PC-9 (cell line): Measurements from ENCODE around the gene PLEKHA7. TPM values are rescaled to one million over a fixed set of nuclear protein-coding genes. Genes with fewer than 3 reads are reported as not detected.

Experiments
- BruUV-seq: library from RNA; stranded (reverse); fragments of 400-500 nt; replicated peaks from 2 replicates; lab custom pipeline; 2021; lab: Mats Ljungman, UMichigan
- CTCF ChIA-PET: fragments of 300-600 bp; sonication (Branson Sonifier 250); formaldehyde crosslinking; loops from one replicate; lab custom pipeline; 2022; ENCODE audit warnings: antibody characterized with exemption; lab: Charles Lee
- POLR2A ChIA-PET: fragments of 300-600 bp; sonication (Branson Sonifier 250); formaldehyde crosslinking; loops from one replicate; lab custom pipeline; 2022; ENCODE audit warnings: antibody characterized with exemption; ENCODE audit not compliant: unreplicated experiment; lab: Charles Lee
- DNase-seq, 2 experiments: peaks; one replicate each; pipeline versions ENCODE4 v3.0.0 to v3.0.0-alpha.2; 2015 to 2022; ENCODE audit warnings: mixed read lengths in 1 of 2
- H2AFZ ChIP-seq: fragments of 200-600 bp; sonication (generic); 2 replicates; pipeline ENCODE4 v1.8.1; 2017; ENCODE audit warnings: antibody characterized with exemption
- H3F3A ChIP-seq: fragments of 200-600 bp; sonication (generic); 2 replicates; pipeline ENCODE4 v1.8.1; 2017; ENCODE audit warnings: antibody characterized with exemption, mild to moderate bottlenecking, low read depth; ENCODE audit not compliant: insufficient read depth
- H3K27ac ChIP-seq: fragments of 200-600 bp; sonication (generic); 2 replicates; pipeline ENCODE4 v1.6.1; 2016; ENCODE audit warnings: mixed run types
- H3K27me3 ChIP-seq: fragments of 200-600 bp; sonication (generic); 2 replicates; pipeline ENCODE4 v1.6.1; 2016; ENCODE audit warnings: low read depth, mixed run types; ENCODE audit not compliant: insufficient read depth
- H3K36me3 ChIP-seq: fragments of 200-600 bp; sonication (generic); 2 replicates; pipeline ENCODE4 v1.6.1; 2016; ENCODE audit warnings: low read depth, mixed run types
- H3K4me1 ChIP-seq: fragments of 200-600 bp; sonication (generic); replicated peaks from 2 replicates; pipeline ENCODE4 v1.6.1; 2016; ENCODE audit warnings: mixed run types; ENCODE audit not compliant: insufficient read depth
- H3K4me2 ChIP-seq: fragments of 200-600 bp; sonication (generic); 2 replicates; pipeline ENCODE4 v1.6.1; 2017; ENCODE audit warnings: mixed run types
- H3K4me3 ChIP-seq: fragments of 200-600 bp; sonication (generic); 2 replicates; pipeline ENCODE4 v1.6.1; 2016; ENCODE audit warnings: mixed run types
- H3K79me2 ChIP-seq: fragments of 200-600 bp; sonication (generic); 2 replicates; pipeline ENCODE4 v1.6.1; 2017; ENCODE audit warnings: low read depth, mixed run types
- H3K9me2 ChIP-seq: fragments of 200-600 bp; sonication (generic); 2 replicates; pipeline ENCODE4 v1.8.1; 2017; ENCODE audit warnings: mild to moderate bottlenecking; ENCODE audit not compliant: insufficient read depth
- H3K9me3 ChIP-seq: fragments of 200-600 bp; sonication (generic); 2 replicates; pipeline ENCODE4 v1.8.1; 2016; ENCODE audit warnings: low read depth; ENCODE audit not compliant: insufficient read depth
- H4K20me1 ChIP-seq: fragments of 200-600 bp; sonication (generic); 2 replicates; pipeline ENCODE4 v1.8.1; 2017; ENCODE audit not compliant: insufficient read depth
- CTCF ChIP-seq: fragments of 200-600 bp; sonication (generic); conservative IDR thresholded peaks from 2 replicates; pipeline ENCODE4 v1.6.1; 2017; ENCODE audit warnings: mixed run types, antibody characterized with exemption, mild to moderate bottlenecking, moderate library complexity
- EZH2 ChIP-seq: fragments of 200-600 bp; sonication (generic); IDR thresholded peaks from 2 replicates; pipeline ENCODE4 v1.8.0; 2017; ENCODE audit warnings: antibody characterized with exemption, low read depth
- intact Hi-C: fragments of 100-400 bp; cut with micrococcal nuclease; formaldehyde crosslinking; loops from one replicate; pipeline ENCODE4 v1.10.0; 2022; ENCODE audit not compliant: unreplicated experiment
- total RNA-seq: library from RNA; stranded (reverse); gene quantifications from 2 replicates; pipeline ENCODE4 v1.2.3, GENCODE V29; 2021

The PLEKHA7 gene
- total RNA-seq, 1 experiment from 2014 or later = 26.9 TPM

GRCh38 chr11:16841481-16841880 lies 172.7 kb downstream of the PLEKHA7 start:
- H3K4me1 ChIP-seq = no peaks in the 10 kb centered on the region
- intact Hi-C loops = no loop called here
- no peak for DNase-seq
- H4K20me1 ChIP-seq = no peaks in the 10 kb centered on the region
- H3F3A ChIP-seq = no peaks in the 10 kb centered on the region
- no peaks in the 10 kb centered on the region for H3K79me2 ChIP-seq
- ChIA-PET POLR2A (no interaction called here), CTCF (no interaction called here)
- no peak overlapping the region for H2AFZ ChIP-seq
- H3K4me3 ChIP-seq = no peak overlapping the region
- no peak overlapping the region for H3K27ac ChIP-seq
- no peak overlapping the region for H3K4me2 ChIP-seq
- no peak for TF ChIP-seq CTCF
- TF ChIP-seq EZH2 = no peak
- H3K9me2 ChIP-seq = no peaks in the 10 kb centered on the region
- H3K36me3 ChIP-seq = no peaks in the 10 kb centered on the region
- no peaks in the 10 kb centered on the region for H3K27me3 ChIP-seq
- no TSS peak for BruUV-seq
- H3K9me3 ChIP-seq = no peaks in the 10 kb centered on the region

- no TSS peak for BruUV-seq
- Histone ChIP-seq H3K4me3 (no peak overlapping the region), H3F3A (no peaks in the 10 kb centered on the region), H3K79me2 (no peaks in the 10 kb centered on the region), H4K20me1 (no peaks in the 10 kb centered on the region), H3K27ac (no peak overlapping the region), H3K36me3 (no peaks in the 10 kb centered on the region), H3K4me1 (no peaks in the 10 kb centered on the region), H3K9me3 (no peaks in the 10 kb centered on the region), H3K27me3 (no peaks in the 10 kb centered on the region), H3K4me2 (no peak overlapping the region), H2AFZ (no peak overlapping the region), H3K9me2 (no peaks in the 10 kb centered on the region)
- TF ChIP-seq EZH2 (no peak), CTCF (no peak)
- no peak for DNase-seq
- intact Hi-C loops = no loop called here
- ChIA-PET CTCF (interaction anchor here (0.6 kb wide), 1 partner anchor 72 kb away, joined by 3 read pairs; no protein-coding TSS in a partner anchor), POLR2A (no interaction called here)
These were observed 173.3 kb downstream of the PLEKHA7 start for GRCh38 chr11:16840951-16841350.

GRCh38 chr11:16839821-16840220 lies 174.4 kb downstream of the PLEKHA7 start:
- intact Hi-C loops = no loop called here
- TF ChIP-seq CTCF (no peak), EZH2 (no peak)

More at GRCh38 chr11:16839821-16840220, 174.4 kb downstream of the PLEKHA7 start:
- Histone ChIP-seq H3K36me3 (no peaks in the 10 kb centered on the region), H3K9me2 (no peaks in the 10 kb centered on the region), H3K4me2 (no peak overlapping the region), H3K4me1 (no peaks in the 10 kb centered on the region), H3K27ac (no peak overlapping the region), H3F3A (no peaks in the 10 kb centered on the region), H3K4me3 (no peak overlapping the region), H3K9me3 (no peaks in the 10 kb centered on the region), H4K20me1 (no peaks in the 10 kb centered on the region), H3K79me2 (no peaks in the 10 kb centered on the region), H2AFZ (no peak overlapping the region), H3K27me3 (no peaks in the 10 kb centered on the region)
- no peak for DNase-seq
- ChIA-PET CTCF (no interaction called here), POLR2A (no interaction called here)
- BruUV-seq = no TSS peak
